ENCODE measurements around the gene AGMAT. TPM values are rescaled to one million over a fixed set of nuclear protein-coding genes. Genes with fewer than 3 reads are reported as not detected.

AGMAT gene
- total and polyA plus RNA-seq, 2 of the 13 experiments (the other 11 are each of a cell fraction or from before 2014, with no cell fraction given) = 59.1 to 174 TPM

- TF ChIP-seq PAXIP1 (CRISPR knock-in tag; conservative IDR thresholded peaks at IDR 0.05) = peak; percentile 78
- TF ChIP-seq TCF12 (IDR thresholded peaks at IDR 0.05) = no peak
- no peak for TF ChIP-seq TCF12 (CRISPR knock-in tag; IDR thresholded peaks at IDR 0.05)
- TF ChIP-seq, protein P1, sequence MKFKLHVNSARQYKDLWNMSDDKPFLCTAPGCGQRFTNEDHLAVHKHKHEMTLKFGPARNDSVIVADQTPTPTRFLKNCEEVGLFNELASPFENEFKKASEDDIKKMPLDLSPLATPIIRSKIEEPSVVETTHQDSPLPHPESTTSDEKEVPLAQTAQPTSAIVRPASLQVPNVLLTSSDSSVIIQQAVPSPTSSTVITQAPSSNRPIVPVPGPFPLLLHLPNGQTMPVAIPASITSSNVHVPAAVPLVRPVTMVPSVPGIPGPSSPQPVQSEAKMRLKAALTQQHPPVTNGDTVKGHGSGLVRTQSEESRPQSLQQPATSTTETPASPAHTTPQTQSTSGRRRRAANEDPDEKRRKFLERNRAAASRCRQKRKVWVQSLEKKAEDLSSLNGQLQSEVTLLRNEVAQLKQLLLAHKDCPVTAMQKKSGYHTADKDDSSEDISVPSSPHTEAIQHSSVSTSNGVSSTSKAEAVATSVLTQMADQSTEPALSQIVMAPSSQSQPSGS (CRISPR knock-in tag; IDR thresholded peaks at IDR 0.05) = peak; percentile 81
- no peak for TF ChIP-seq HOXA9 (CRISPR knock-in tag; IDR thresholded peaks at IDR 0.05; ENCODE audit: borderline replicate concordance)
- no peak for TF ChIP-seq HNF1A (IDR thresholded peaks at IDR 0.05; ENCODE audit: low read depth)
- no peak for TF ChIP-seq HNF1A (CRISPR knock-in tag; IDR thresholded peaks at IDR 0.05; ENCODE audit: borderline replicate concordance)
- TF ChIP-seq ZFP37 (CRISPR knock-in tag; IDR thresholded peaks at IDR 0.05; ENCODE audit: borderline replicate concordance) = no peak
- no peak for TF ChIP-seq NR2F2 (IDR thresholded peaks at IDR 0.05; ENCODE audit: borderline replicate concordance, low read depth)
- TF ChIP-seq ZNF280B (CRISPR knock-in tag; IDR thresholded peaks at IDR 0.05; ENCODE audit: borderline replicate concordance) = 0 out of 2 replicates have a peak, but pooled peaks have one; percentile 37
- peak; percentile 71 for TF ChIP-seq SPEN (CRISPR knock-in tag; IDR thresholded peaks at IDR 0.05; ENCODE audit: low read depth)
- TF ChIP-seq KDM2A (CRISPR knock-in tag; IDR thresholded peaks at IDR 0.05; ENCODE audit: borderline replicate concordance, low read depth) = peak; percentile 92
- TF ChIP-seq ZFP36L2 (CRISPR knock-in tag; IDR thresholded peaks at IDR 0.05) = no peak
- TF ChIP-seq PHF8 (CRISPR knock-in tag; IDR thresholded peaks at IDR 0.05) = peak; percentile 99
These were observed 58.1 kb downstream of the AGMAT start, which contains the start of gene DNAJC16 (continued) for GRCh38 chr1:15526490-15527339.
